GM21526 (cell line): ENCODE measurements around the gene DGKB.

ENCODE experiments used
- ATAC-seq: cut with Tn5 transposase; IDR thresholded peaks from one replicate; pipeline ENCODE4 v1.9.1; 2021; ENCODE audit warnings: moderate library complexity; ENCODE audit not compliant: unreplicated experiment, low FRiP score

The DGKB gene

GRCh38 chr7:14868937-14869336 lies 33.6 kb downstream of the DGKB start:
- no peak for ATAC-seq

GRCh38 chr7:14861456-14861855 lies 41.1 kb downstream of the DGKB start:
- no peak for ATAC-seq

- no peak for ATAC-seq
These were observed 43.3 kb downstream of the DGKB start for GRCh38 chr7:14859267-14859666.

GRCh38 chr7:14858866-14859265 lies 43.7 kb downstream of the DGKB start:
- no peak for ATAC-seq

- ATAC-seq = no peak
These were observed 44.1 kb downstream of the DGKB start for GRCh38 chr7:14858410-14858809.

GRCh38 chr7:14855033-14855794 lies 47.3 kb downstream of the DGKB start:
- ATAC-seq = no peak

- no peak for ATAC-seq
These were observed 48.1 kb downstream of the DGKB start for GRCh38 chr7:14854471-14854870.

GRCh38 chr7:14851610-14852009 lies 50.9 kb downstream of the DGKB start:
- ATAC-seq = no peak

GRCh38 chr7:14850039-14850438 lies 52.5 kb downstream of the DGKB start:
- ATAC-seq = no peak

GRCh38 chr7:14846405-14846804 lies 56.1 kb downstream of the DGKB start:
- no peak for ATAC-seq

- ATAC-seq = no peak
These were observed 58.8 kb downstream of the DGKB start for GRCh38 chr7:14843755-14844154.

- no peak for ATAC-seq
These were observed 60.0 kb downstream of the DGKB start for GRCh38 chr7:14842523-14842922.

GRCh38 chr7:14841869-14842268 lies 60.7 kb downstream of the DGKB start:
- ATAC-seq = no peak

- no peak for ATAC-seq
These were observed 61.5 kb downstream of the DGKB start for GRCh38 chr7:14841086-14841485.

- no peak for ATAC-seq
These were observed 63.2 kb downstream of the DGKB start for GRCh38 chr7:14839307-14839706.

GRCh38 chr7:14837216-14837615 lies 65.3 kb downstream of the DGKB start:
- no peak for ATAC-seq

- ATAC-seq = no peak
These were observed 65.9 kb downstream of the DGKB start for GRCh38 chr7:14836571-14837189.

- ATAC-seq = no peak
These were observed 66.5 kb downstream of the DGKB start for GRCh38 chr7:14836006-14836405.

GRCh38 chr7:14835384-14835783 lies 67.2 kb downstream of the DGKB start:
- no peak for ATAC-seq

- no peak for ATAC-seq
These were observed 67.7 kb downstream of the DGKB start for GRCh38 chr7:14834883-14835282.

- no peak for ATAC-seq
These were observed 68.1 kb downstream of the DGKB start for GRCh38 chr7:14834456-14834855.

GRCh38 chr7:14833707-14834106 lies 68.8 kb downstream of the DGKB start:
- no peak for ATAC-seq
